ENCODE data around the gene RFC3. TPM values are rescaled to one million over a fixed set of nuclear protein-coding genes. Genes with fewer than 3 reads are reported as not detected.
A peak's percentile ranks its signal among the peaks of the same experiment; 100 is the strongest.

Gene RFC3, protein sequence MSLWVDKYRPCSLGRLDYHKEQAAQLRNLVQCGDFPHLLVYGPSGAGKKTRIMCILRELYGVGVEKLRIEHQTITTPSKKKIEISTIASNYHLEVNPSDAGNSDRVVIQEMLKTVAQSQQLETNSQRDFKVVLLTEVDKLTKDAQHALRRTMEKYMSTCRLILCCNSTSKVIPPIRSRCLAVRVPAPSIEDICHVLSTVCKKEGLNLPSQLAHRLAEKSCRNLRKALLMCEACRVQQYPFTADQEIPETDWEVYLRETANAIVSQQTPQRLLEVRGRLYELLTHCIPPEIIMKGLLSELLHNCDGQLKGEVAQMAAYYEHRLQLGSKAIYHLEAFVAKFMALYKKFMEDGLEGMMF
- total RNA-seq (2021) (64.1 and 64.4 TPM in 2 replicates), Bru-seq, nascent RNA (percentile 79 among the genes with signal in this experiment), BruChase-seq, experiment 1, labeled RNA remaining after a 2-hour chase (percentile 88 among the genes with signal in this experiment), BruChase-seq, experiment 2, labeled RNA remaining after a 6-hour chase (percentile 80 among the genes with signal in this experiment)
- long read RNA-seq, transcript RFC3-201 (9 exons, 2,402 nt) = major isoform, 199 of 222 reads
- long read RNA-seq, partial matches to known transcripts = 9 of 222 reads
- long read RNA-seq, other reads (novel, unspliced or antisense) = 10 of 222 reads

DNA sequence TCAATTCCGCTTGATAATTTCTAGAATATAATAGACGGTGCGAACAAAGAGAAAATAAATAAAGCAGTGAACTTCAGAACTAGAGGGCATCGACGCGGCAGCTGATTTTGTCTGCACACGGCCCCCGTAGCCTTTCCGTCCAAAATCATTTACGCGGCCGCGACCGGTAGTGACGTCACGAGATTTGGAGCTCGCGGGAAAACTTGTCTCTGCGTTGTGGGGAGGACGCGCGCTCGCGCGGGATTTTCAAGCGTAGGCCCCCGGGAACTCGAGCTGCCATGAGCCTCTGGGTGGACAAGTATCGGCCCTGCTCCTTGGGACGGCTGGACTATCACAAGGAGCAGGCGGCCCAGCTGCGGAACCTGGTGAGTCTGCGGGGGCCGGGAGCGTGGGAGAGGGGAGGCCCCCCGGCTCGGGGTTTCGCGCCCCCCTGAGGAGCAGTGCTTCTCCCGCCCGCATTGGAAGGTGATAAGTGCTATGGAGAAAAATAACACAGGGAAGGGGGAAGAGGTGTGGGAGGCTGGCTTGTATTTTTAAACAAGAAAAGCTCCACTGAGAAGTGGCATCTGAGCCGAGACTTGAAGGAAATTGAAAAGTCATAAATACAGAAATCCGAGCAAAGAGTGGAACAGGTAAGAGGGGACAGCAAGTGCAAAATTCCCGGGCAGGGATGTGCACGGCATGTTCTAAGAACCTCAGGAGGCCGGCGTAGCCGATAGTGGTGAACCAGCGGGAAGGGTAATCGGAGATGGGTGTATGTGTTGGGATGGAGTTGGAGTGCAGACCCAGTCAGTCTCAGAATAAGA is at the start of gene RFC3:
TSS of gene RFC3 (plus strand) at position 249 of the 806 bp plus-strand sequence. CDS start at position 279, 30 bp downstream.
- ChIA-PET CTCF (no interaction called here), POLR2A (ENCODE audit: low non-redundant PET) (interaction anchor here (0.7 kb wide), 1 partner anchor 19 kb away, joined by 4 read pairs; no protein-coding TSS in a partner anchor)
- Histone ChIP-seq H3K36me3 (ENCODE audit: insufficient read depth, low read length, poor library complexity, severe bottlenecking) (peaks cover 27% of the 10 kb centered on the region), H3K4me1 (ENCODE audit: insufficient read depth, low read length, poor library complexity, severe bottlenecking) (peaks cover 5% of the 10 kb centered on the region), H3K4me3 (ENCODE audit: low read depth, low read length, poor library complexity, severe bottlenecking) (peak within 1 kb of the TSS; percentile 82), H3K27me3 (replicated peaks; ENCODE audit: insufficient read depth, low read depth, low read length, poor library complexity) (no peaks in the 10 kb centered on the region), H3K9me3 (ENCODE audit: low read depth, low read length, poor library complexity, severe bottlenecking) (no peaks in the 10 kb centered on the region), H3K27ac (ENCODE audit: low read depth, low read length, poor library complexity, severe bottlenecking) (peak within 1 kb of the TSS; percentile 93)
- TSS peak; percentile 67 for BruUV-seq (replicated peaks)
- intact Hi-C loops (cut with micrococcal nuclease; ENCODE audit: unreplicated experiment) = no loop called here
- peak; percentile 98 for DNase-seq (ENCODE audit: low spot score)
- TF ChIP-seq, protein P1, sequence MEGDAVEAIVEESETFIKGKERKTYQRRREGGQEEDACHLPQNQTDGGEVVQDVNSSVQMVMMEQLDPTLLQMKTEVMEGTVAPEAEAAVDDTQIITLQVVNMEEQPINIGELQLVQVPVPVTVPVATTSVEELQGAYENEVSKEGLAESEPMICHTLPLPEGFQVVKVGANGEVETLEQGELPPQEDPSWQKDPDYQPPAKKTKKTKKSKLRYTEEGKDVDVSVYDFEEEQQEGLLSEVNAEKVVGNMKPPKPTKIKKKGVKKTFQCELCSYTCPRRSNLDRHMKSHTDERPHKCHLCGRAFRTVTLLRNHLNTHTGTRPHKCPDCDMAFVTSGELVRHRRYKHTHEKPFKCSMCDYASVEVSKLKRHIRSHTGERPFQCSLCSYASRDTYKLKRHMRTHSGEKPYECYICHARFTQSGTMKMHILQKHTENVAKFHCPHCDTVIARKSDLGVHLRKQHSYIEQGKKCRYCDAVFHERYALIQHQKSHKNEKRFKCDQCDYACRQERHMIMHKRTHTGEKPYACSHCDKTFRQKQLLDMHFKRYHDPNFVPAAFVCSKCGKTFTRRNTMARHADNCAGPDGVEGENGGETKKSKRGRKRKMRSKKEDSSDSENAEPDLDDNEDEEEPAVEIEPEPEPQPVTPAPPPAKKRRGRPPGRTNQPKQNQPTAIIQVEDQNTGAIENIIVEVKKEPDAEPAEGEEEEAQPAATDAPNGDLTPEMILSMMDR (conservative IDR thresholded peaks at IDR 0.05; ENCODE audit: low read depth, low read length) = no peak
- no peak for TF ChIP-seq EZH2 (IDR thresholded peaks at IDR 0.05; ENCODE audit: borderline replicate concordance, low read depth, low read length, poor library complexity, severe bottlenecking)

DNA sequence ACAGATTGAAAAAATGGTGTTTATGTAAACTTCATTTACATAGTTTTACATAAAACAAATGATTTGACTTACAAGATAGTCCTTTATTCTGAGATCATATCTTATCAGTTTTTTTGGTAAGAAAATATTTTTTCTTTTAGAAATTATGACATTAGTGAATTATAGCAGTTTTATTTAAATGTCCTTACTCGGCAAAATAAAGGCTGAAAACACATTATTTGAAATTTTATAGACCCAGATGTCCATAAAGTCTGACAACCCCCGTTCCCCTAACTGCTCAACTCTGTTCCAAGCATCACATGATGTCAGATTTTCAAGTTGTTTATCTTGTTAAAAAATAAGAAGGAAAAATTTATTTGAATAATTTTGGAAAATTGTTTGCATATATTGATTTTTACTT is 46.7 kb upstream of the RFC3 start:
- Histone ChIP-seq H3K4me1 (ENCODE audit: insufficient read depth, low read length, poor library complexity, severe bottlenecking) (no peaks in the 10 kb centered on the region), H3K27me3 (replicated peaks; ENCODE audit: insufficient read depth, low read depth, low read length, poor library complexity) (no peaks in the 10 kb centered on the region), H3K4me3 (ENCODE audit: low read depth, low read length, poor library complexity, severe bottlenecking) (no peak overlapping the region), H3K27ac (ENCODE audit: low read depth, low read length, poor library complexity, severe bottlenecking) (no peak overlapping the region), H3K9me3 (ENCODE audit: low read depth, low read length, poor library complexity, severe bottlenecking) (no peaks in the 10 kb centered on the region), H3K36me3 (ENCODE audit: insufficient read depth, low read length, poor library complexity, severe bottlenecking) (no peaks in the 10 kb centered on the region)
- no peak for DNase-seq (ENCODE audit: low spot score)
- intact Hi-C loops (cut with micrococcal nuclease; ENCODE audit: unreplicated experiment) = no loop called here
- no TSS peak for BruUV-seq (replicated peaks)
- CTCF ChIA-PET = no interaction called here
- POLR2A ChIA-PET (ENCODE audit: low non-redundant PET) = no interaction called here
- TF ChIP-seq EZH2 (IDR thresholded peaks at IDR 0.05; ENCODE audit: borderline replicate concordance, low read depth, low read length, poor library complexity, severe bottlenecking) = no peak
- TF ChIP-seq, protein P1 (conservative IDR thresholded peaks at IDR 0.05; ENCODE audit: low read depth, low read length) = no peak

DNA sequence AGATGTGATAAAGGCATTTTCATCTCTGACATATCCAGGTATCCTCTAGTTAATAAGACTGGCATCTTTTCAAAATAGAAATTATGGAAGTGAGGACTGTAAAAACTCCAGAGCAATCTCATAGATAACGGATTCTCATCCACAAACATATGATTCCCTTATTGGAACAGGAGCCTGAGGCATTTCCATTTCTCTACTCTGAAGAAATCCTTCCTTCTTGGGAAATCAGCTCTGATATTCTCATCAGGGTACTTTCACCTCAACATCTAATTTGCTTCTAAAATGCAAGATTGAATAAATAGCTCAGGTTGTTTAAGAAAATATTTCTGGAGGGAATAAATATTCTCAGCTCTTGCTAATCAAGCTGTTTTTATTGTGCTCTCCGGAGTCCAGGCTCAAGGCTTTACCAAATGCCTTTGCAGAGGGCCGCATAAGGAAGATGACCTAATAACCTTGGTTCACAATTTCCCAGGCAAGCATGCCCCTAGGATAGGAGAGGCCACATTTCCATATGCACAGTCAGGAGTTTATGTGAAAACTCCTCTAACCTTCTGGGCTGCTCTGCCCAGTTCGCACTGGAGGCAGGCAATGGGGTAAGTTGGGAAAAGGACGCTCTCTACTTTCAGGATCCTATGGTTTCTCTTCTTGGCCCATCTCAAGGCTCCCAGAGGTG is 44.0 kb upstream of the RFC3 start:
- Histone ChIP-seq H3K27me3 (replicated peaks; ENCODE audit: insufficient read depth, low read depth, low read length, poor library complexity) (no peaks in the 10 kb centered on the region), H3K4me1 (ENCODE audit: insufficient read depth, low read length, poor library complexity, severe bottlenecking) (no peaks in the 10 kb centered on the region), H3K27ac (ENCODE audit: low read depth, low read length, poor library complexity, severe bottlenecking) (no peak overlapping the region), H3K4me3 (ENCODE audit: low read depth, low read length, poor library complexity, severe bottlenecking) (no peak overlapping the region), H3K9me3 (ENCODE audit: low read depth, low read length, poor library complexity, severe bottlenecking) (no peaks in the 10 kb centered on the region), H3K36me3 (ENCODE audit: insufficient read depth, low read length, poor library complexity, severe bottlenecking) (no peaks in the 10 kb centered on the region)
- no peak for DNase-seq (ENCODE audit: low spot score)
- intact Hi-C loops (cut with micrococcal nuclease; ENCODE audit: unreplicated experiment) = no loop called here
- BruUV-seq (replicated peaks) = no TSS peak
- CTCF ChIA-PET = no interaction called here
- POLR2A ChIA-PET (ENCODE audit: low non-redundant PET) = no interaction called here
- TF ChIP-seq EZH2 (IDR thresholded peaks at IDR 0.05; ENCODE audit: borderline replicate concordance, low read depth, low read length, poor library complexity, severe bottlenecking) = no peak
- TF ChIP-seq, protein P1 (conservative IDR thresholded peaks at IDR 0.05; ENCODE audit: low read depth, low read length) = no peak

Data from A673 (cell line).